Panc1 (cell line): Measurements from ENCODE around the gene RYR3. TPM values are rescaled to one million over a fixed set of nuclear protein-coding genes. Genes with fewer than 3 reads are reported as not detected.

Source experiments
- ATAC-seq: fragments of 200-7000 bp; cut with Tn5 transposase; 2 replicates; pipeline ENCODE4 v1.9.1; 2020; ENCODE audit warnings: mild to moderate bottlenecking, moderate library complexity
- BruUV-seq: library from RNA; stranded (reverse); fragments of 400-500 nt; replicated peaks from 2 replicates; lab custom pipeline; 2021; lab: Mats Ljungman, UMichigan
- CTCF ChIA-PET: fragments of 300-600 bp; sonication (Branson Sonifier 250); formaldehyde crosslinking; loops from one replicate; lab custom pipeline; 2022; ENCODE audit warnings: antibody characterized with exemption; lab: Charles Lee
- POLR2A ChIA-PET: fragments of 300-600 bp; sonication (Branson Sonifier 250); formaldehyde crosslinking; loops from one replicate; lab custom pipeline; 2022; ENCODE audit warnings: antibody characterized with exemption; lab: Charles Lee
- DNase-seq: peaks from one replicate; pipeline ENCODE4 v3.0.0-alpha.2; 2010; ENCODE audit warnings: low read depth, low spot score
- H3K27ac ChIP-seq: 2 replicates; pipeline ENCODE4 v1.5.1; 2011; ENCODE audit warnings: mild to moderate bottlenecking, low read length, inconsistent platforms
- H3K27me3 ChIP-seq: fragments of 200-500 bp; sonication (Bioruptor generic); 2 replicates; pipeline ENCODE4 v1.6.0; 2014; ENCODE audit warnings: low read length, inconsistent platforms; ENCODE audit not compliant: control insufficient read depth, insufficient read depth
- H3K36me3 ChIP-seq: fragments of 200-500 bp; sonication (Bioruptor generic); 2 replicates; pipeline ENCODE4 v1.5.1; 2014; ENCODE audit warnings: inconsistent platforms, mild to moderate bottlenecking, low read length, moderate library complexity; ENCODE audit not compliant: control insufficient read depth, insufficient read depth
- H3K4me1 ChIP-seq: 2 replicates; pipeline ENCODE4 v1.5.1; 2011; ENCODE audit warnings: inconsistent platforms, mild to moderate bottlenecking, low read length, moderate library complexity; ENCODE audit not compliant: control insufficient read depth, insufficient read depth
- H3K4me3 ChIP-seq, 2 experiments: 2 replicates each; pipeline ENCODE4 v1.5.1; 2011 to 2012; ENCODE audit warnings: low read depth in 2 of 2, low read length in 2 of 2, mild to moderate bottlenecking in 2 of 2, inconsistent platforms in 1 of 2, moderate library complexity in 1 of 2
- H3K9me3 ChIP-seq: fragments of 200-500 bp; sonication (Bioruptor generic); 2 replicates; pipeline ENCODE4 v1.5.1; 2014; ENCODE audit warnings: low read depth, mild to moderate bottlenecking, inconsistent platforms, low read length, moderate library complexity; ENCODE audit not compliant: control insufficient read depth, insufficient read depth
- POLR2AphosphoS5 ChIP-seq: IDR thresholded peaks from 2 replicates; pipeline ENCODE4 v1.6.1; 2012; ENCODE audit warnings: mild to moderate bottlenecking, low read depth, low read length, moderate library complexity
- SIN3A ChIP-seq: IDR thresholded peaks from 2 replicates; pipeline ENCODE4 v1.6.1; 2012; ENCODE audit warnings: low read depth, mild to moderate bottlenecking, low read length, moderate library complexity, borderline replicate concordance; ENCODE audit not compliant: insufficient read depth
- TCF7L2 ChIP-seq: IDR thresholded peaks from 2 replicates; pipeline ENCODE4 v1.6.1; 2011; ENCODE audit warnings: mild to moderate bottlenecking, low read depth, low read length, inconsistent platforms
- in situ Hi-C: cut with HindIII; loops from 2 replicates; pipeline ENCODE4 v1.10.0; 2016; ENCODE audit warnings: low sequenced_read_pairs, low pct_unique_long_range_greater_than_20kb
- intact Hi-C: fragments of 100-400 bp; cut with micrococcal nuclease; formaldehyde crosslinking; loops from one replicate; pipeline ENCODE4 v1.10.0; 2022; ENCODE audit not compliant: unreplicated experiment
- total RNA-seq: library from RNA; stranded (reverse); gene quantifications from one replicate; pipeline ENCODE4 v1.2.1, GENCODE V29; 2021; ENCODE audit not compliant: unreplicated experiment
- TF ChIP-seq, protein P1 (sequence below), 2 experiments: IDR thresholded peaks; 2 replicates each; pipeline ENCODE4 v1.6.1; 2011 to 2012; ENCODE audit warnings: low read depth in 2 of 2, control low read depth in 1 of 2, low read length in 1 of 2, mild to moderate bottlenecking in 1 of 2, moderate library complexity in 1 of 2; ENCODE audit not compliant: insufficient read depth in 1 of 2
- TF ChIP-seq, protein P2 (sequence below): fragments of 450-650 bp; IDR thresholded peaks from 2 replicates; pipeline ENCODE4 v1.5.1; 2017; ENCODE audit warnings: mild to moderate bottlenecking

RYR3 gene
- total RNA-seq, 1 experiment from 2014 or later: not detected

GRCh38 chr15:33559207-33559890 lies 248.6 kb downstream of the RYR3 start:
- H3K27ac ChIP-seq: no peak overlapping the region
- in situ Hi-C loops (no loop called here), intact Hi-C loops (no loop called here)
- no peak for DNase-seq
- no peak overlapping the region for H3K4me3 ChIP-seq
- BruUV-seq: no TSS peak
- TF ChIP-seq, protein P1, sequence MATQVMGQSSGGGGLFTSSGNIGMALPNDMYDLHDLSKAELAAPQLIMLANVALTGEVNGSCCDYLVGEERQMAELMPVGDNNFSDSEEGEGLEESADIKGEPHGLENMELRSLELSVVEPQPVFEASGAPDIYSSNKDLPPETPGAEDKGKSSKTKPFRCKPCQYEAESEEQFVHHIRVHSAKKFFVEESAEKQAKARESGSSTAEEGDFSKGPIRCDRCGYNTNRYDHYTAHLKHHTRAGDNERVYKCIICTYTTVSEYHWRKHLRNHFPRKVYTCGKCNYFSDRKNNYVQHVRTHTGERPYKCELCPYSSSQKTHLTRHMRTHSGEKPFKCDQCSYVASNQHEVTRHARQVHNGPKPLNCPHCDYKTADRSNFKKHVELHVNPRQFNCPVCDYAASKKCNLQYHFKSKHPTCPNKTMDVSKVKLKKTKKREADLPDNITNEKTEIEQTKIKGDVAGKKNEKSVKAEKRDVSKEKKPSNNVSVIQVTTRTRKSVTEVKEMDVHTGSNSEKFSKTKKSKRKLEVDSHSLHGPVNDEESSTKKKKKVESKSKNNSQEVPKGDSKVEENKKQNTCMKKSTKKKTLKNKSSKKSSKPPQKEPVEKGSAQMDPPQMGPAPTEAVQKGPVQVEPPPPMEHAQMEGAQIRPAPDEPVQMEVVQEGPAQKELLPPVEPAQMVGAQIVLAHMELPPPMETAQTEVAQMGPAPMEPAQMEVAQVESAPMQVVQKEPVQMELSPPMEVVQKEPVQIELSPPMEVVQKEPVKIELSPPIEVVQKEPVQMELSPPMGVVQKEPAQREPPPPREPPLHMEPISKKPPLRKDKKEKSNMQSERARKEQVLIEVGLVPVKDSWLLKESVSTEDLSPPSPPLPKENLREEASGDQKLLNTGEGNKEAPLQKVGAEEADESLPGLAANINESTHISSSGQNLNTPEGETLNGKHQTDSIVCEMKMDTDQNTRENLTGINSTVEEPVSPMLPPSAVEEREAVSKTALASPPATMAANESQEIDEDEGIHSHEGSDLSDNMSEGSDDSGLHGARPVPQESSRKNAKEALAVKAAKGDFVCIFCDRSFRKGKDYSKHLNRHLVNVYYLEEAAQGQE (IDR thresholded peaks at IDR 0.05; ENCODE audit: insufficient read depth in 1 of 2, low read depth in 2 of 2, low read length in 1 of 2): no peak
- no peaks in the 10 kb centered on the region; the same call in 1 of the 2 replicates for H3K27me3 ChIP-seq
- no peaks in the 10 kb centered on the region for H3K36me3 ChIP-seq
- no peaks in the 10 kb centered on the region for H3K9me3 ChIP-seq
- ChIA-PET CTCF (no interaction called here), POLR2A (no interaction called here)
- no peaks in the 10 kb centered on the region for H3K4me1 ChIP-seq
- ATAC-seq: no peak

- CTCF ChIA-PET: no interaction called here
- Histone ChIP-seq H3K4me3 (no peak overlapping the region), H3K27me3 (no peaks in the 10 kb centered on the region; the same call in 1 of the 2 replicates), H3K4me1 (no peaks in the 10 kb centered on the region), H3K9me3 (no peaks in the 10 kb centered on the region), H3K36me3 (no peaks in the 10 kb centered on the region), H3K27ac (no peak overlapping the region)
- in situ Hi-C loops (no loop called here), intact Hi-C loops (no loop called here)
- POLR2A ChIA-PET: no interaction called here
- DNase-seq: no peak
- BruUV-seq: no TSS peak
- TF ChIP-seq POLR2AphosphoS5 (no peak), TCF7L2 (no peak), SIN3A (no peak)
- TF ChIP-seq, protein P2, sequence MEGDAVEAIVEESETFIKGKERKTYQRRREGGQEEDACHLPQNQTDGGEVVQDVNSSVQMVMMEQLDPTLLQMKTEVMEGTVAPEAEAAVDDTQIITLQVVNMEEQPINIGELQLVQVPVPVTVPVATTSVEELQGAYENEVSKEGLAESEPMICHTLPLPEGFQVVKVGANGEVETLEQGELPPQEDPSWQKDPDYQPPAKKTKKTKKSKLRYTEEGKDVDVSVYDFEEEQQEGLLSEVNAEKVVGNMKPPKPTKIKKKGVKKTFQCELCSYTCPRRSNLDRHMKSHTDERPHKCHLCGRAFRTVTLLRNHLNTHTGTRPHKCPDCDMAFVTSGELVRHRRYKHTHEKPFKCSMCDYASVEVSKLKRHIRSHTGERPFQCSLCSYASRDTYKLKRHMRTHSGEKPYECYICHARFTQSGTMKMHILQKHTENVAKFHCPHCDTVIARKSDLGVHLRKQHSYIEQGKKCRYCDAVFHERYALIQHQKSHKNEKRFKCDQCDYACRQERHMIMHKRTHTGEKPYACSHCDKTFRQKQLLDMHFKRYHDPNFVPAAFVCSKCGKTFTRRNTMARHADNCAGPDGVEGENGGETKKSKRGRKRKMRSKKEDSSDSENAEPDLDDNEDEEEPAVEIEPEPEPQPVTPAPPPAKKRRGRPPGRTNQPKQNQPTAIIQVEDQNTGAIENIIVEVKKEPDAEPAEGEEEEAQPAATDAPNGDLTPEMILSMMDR: no peak
- TF ChIP-seq, protein P1 (IDR thresholded peaks at IDR 0.05; ENCODE audit: insufficient read depth in 1 of 2, low read depth in 2 of 2, low read length in 1 of 2): no peak
- ATAC-seq: no peak
Observed at GRCh38 chr15:33561407-33561806, 250.6 kb downstream of the RYR3 start.
